HG03354 (cell line): Measurements from ENCODE around the gene CACNA1S.

Experiments used
- ATAC-seq: cut with Tn5 transposase; IDR thresholded peaks from one replicate; pipeline ENCODE4 v1.9.1; 2021; ENCODE audit warnings: mild to moderate bottlenecking; ENCODE audit not compliant: unreplicated experiment, poor library complexity, severe bottlenecking

Gene CACNA1S

DNA sequence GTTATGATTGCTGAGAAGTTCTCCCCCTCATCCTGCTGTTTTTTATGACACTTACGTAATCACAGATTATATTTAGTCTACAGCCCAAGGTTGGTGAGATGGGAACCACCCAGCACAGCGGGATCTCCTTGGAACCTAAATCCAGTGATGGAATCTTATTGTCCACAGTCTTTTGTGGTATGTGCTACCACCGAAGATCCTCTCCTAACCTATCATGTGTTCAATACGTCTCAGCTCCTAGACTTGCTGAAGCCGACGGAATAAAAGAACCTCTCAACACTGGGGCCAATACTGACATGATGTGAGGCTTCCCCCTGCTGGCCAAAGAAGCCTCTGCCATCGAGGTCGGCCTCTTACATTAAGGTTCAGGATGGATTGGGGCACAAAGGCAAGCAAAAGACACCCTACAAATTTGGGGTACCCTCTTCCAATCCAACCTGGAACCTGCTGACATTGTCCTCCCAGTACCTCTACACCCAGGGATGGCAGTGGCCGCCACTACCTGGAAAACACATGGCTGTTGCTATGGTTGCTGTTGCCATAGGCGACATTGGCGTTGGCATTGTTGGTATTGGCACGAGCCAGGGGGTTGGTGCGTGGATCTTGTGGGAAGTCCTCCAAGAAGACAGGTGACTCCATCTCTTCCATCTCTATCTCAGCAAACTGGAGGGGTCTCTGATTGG is 69.3 kb downstream of the CACNA1S start:
- peak; percentile 82 for ATAC-seq

GRCh38 chr1:201041011-201041410 is 71.2 kb downstream of the CACNA1S start:
- no peak for ATAC-seq

DNA sequence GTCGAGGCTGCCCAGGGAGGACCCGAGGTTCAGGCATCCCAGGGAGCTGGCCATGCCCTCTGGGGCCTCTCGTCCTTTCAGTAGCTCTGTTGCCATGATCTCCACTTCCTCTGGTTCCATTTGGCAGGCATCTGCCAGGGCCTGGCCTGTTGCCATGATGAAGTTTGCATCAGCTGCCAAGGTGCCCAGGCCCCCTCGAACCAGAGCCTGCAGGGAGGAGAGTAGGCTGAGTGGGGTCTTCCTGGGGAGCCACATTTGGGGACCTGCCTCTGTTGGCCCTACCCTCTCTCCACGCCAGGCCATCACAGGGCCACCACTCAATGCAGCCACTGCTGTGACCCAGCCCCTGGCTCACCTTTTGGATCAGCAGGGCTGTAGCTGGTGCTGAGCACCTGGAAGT is 72.3 kb downstream of the CACNA1S start:
- no peak for ATAC-seq

- no peak for ATAC-seq
Measured at GRCh38 chr1:201039418-201039817, 72.8 kb downstream of the CACNA1S start.

DNA sequence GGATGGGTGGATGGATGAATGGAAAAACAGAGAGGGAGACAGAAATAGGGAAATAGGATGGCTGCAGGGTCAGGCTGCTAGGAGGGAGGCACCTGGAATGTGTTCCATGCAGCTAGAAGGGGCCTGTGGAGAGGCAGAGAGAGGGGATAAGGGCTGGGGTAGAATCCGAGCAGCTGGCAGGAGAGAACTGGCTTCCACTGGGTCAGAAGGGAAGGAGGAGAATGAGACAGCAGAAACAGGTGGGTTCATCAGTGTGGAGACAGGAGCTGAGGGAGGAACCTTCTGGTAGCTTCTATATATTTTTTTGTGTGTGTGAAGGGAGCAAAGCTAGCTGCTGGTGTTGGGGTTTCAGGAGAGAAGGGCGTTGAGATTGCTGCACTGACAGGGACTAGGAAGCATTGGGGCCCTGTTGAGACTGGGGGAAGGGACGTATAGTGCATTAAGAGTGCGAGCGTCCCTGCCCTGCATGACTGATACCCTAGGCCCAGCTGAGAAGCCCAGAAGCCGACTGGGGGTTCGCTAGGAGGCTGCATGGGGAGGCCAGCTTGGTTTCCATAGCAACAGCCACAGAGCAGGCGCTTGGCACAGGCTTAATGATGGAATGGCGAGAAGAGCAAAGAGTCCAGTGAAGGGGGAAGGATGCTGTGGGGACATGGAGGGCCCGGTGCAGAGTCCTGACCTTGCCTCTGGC is 73.9 kb downstream of the CACNA1S start:
- ATAC-seq: no peak

DNA sequence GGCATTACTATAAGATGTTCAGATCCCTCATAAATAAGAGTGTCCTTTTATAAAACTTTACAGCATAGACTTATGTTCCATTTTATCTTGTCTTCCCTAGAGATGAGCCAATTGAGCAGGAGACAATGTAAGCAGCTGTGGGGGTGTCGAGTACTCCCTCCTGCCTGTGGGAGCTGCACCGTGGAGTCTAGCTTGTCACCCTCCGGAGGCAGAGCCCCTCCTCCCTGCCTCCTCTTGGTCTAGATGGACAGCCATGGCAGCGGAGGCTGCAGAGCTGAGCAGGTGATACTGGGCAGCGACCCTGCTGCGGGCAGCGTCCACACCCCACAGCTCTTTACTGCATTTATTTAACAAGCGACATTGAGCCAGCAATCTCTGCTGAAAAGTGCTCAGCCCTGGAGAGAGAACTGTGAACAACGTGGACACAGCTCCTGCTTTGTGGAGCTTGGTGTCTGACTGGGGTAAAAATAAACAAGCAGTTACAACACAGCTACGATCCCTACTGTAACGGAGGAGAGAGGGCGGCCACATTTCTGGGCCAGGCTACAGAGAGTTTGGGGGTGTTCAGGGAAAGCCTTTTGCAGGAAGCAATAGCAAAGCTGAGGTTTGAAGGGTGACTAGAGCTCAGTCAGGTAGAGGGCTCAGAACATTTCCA is 75.9 kb downstream of the CACNA1S start:
- ATAC-seq: no peak

DNA sequence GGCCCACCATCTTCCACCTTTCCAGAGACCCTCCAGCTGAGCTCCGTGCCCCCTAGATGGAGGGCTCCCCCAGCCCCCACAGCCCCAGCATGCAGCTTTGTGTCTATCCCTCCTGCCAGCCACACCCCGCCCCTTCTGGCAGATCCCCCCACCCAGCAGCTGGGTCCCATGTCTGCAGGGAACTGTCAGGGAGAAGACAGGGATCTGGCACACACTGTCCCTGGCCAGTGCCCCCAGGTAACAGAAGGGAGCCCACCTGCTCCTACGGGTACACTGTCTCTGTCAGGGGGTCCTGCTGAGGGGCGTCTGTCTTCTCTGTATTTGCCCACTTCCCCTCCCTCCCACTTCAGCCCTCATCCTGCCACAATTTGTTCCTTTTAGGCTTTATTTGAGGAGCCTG is 77.6 kb downstream of the CACNA1S start:
- ATAC-seq: no peak

DNA sequence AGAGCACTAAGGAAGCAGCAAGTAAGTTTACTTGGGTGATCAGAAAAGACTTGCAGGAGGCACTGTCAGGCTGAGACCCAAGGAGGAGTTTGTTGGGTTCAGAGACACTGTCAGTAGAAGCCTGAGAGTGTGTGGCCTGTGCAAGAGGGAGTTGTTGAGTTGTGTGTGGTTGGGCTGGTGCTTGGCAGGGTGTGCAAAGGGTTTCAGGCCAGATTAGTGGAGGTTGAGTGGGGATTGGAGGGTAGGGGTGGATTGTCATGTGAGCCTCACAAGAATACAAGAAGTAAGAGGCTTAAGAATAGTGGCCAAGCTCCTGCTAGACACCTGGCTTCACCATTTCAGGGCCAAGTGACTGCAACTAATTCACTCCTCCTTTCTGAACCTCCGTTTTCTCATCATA is 79.8 kb downstream of the CACNA1S start:
- no peak for ATAC-seq

- ATAC-seq: no peak
Measured at GRCh38 chr1:201028461-201028889, 83.8 kb downstream of the CACNA1S start.

- ATAC-seq: no peak
Measured at GRCh38 chr1:201026836-201027235, 85.4 kb downstream of the CACNA1S start.

- no peak for ATAC-seq
Measured at GRCh38 chr1:201026234-201026633, 86.0 kb downstream of the CACNA1S start.

DNA sequence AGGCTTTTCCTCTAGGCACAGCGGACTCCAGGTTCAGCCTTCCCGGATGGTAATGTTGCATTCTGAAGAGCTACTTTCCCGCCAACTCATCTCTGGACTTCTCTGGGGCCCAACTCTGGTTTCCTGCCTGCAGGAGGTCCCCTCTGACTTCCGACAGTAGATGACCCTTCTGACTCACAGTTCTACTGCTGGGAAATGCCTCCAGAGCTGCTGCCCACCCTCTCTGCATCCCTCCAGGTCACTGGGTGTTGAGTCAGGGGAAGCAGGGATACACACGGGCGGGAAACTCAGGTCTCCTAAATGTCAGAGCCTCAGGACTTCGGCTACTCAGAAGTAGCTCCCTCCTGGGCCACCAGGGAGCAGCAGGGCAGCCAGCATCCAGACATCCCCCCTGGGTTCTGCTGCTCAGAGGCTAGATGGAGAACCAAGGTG is 86.6 kb downstream of the CACNA1S start:
- ATAC-seq: no peak

- no peak for ATAC-seq
Measured at GRCh38 chr1:201024625-201024998, 87.6 kb downstream of the CACNA1S start.

DNA sequence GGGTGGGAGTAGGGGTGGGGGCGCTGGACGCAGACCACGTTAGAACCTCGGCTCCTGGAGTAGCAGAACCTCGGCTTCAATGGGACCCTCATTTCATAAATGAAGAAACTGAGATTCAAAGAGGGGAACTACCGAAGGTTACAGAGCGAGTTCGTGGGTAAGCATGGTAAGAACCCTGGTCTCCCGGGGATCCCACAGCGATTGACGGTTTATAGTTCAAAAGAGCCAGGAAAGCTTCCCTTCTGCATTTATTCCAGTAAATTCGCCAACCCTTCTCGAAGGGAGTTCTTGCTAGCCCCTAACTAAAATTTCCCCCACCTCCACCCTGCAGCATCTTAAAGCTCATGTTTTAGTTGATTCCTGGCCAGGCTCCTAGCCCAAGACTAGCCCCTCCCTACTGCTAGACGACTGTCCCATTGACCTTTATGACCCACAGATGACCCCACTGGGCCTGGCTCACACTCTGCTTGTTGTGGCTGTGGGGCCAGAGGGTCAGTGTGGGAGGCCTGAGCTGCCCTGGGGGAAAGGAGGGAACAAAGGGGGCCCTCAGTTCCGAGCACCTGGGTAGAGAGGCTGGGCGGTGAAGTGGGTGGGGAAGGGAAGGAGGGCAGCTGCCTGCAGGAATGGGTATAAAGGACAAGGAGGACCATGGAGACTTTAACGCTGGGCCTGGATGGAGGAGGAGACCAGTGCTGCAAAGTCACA is 88.2 kb downstream of the CACNA1S start:
- ATAC-seq: no peak

- ATAC-seq: peak; percentile 65
Measured at GRCh38 chr1:201023517-201023902, 88.7 kb downstream of the CACNA1S start, which contains the start of gene KIF21B. Gene KIF21B (minus strand): TSS chr1:201023714. CDS start chr1:201023383, 331 bp downstream.

- ATAC-seq: no peak
Measured at GRCh38 chr1:201022820-201023516, 89.3 kb downstream of the CACNA1S start.

DNA sequence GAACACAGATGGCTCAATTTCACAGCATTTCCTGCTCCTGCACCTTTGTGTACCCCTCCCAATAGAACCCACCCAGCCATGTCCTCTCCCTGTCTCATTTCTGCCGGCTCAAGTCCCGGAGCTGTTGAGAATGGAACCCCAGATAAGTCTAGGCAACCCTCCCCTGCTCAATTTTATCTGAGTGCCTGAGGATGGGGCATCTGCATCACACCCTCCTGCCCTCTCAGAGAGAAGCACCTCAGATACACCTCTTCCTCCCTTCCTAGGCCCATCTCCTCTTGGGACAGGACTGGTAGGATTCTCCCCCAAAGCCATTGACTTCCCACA is 89.8 kb downstream of the CACNA1S start:
- no peak for ATAC-seq

DNA sequence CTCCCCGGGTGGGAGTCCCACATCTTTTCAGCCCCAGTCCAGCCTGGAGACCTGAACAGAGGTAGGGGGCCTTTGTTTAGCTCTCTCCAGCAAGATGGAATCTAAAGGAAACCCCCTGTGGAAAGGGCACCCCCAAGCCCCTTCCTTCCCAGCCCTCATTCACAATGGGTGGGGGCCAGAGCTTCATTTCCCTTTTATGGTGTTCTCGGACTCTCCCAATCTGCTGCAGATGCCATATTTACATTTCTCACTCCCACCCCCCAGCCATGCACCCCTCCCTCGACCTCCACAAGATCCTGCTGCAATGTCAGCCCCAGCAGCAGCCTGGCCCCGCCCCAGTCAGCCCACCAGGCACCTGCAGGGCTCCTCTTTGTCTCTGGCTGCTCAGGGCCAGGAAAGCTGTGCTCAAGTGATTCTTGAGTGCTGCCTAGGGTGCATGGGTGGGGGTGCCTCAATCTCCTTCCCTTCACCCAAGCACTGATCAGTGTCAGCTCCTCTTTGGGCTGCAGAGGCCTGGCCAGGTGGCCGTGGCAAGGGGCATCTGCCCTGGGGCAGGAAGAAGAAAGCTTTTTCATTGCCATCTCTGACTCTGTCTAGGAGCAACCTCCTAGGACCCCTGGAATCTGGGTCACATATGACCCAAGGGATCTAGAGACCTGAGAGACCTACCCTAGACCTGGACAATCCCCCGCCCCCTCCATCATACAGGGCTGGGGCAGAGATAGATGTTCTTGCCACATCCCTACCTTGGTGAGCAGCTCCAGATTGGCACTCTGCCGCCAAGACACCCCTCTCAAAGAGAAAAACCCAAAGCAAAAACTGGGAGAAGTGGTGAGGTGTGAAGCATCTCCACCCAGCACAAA is 90.4 kb downstream of the CACNA1S start:
- no peak for ATAC-seq
